ENCODE results near the gene PRDX2.
A peak's percentile ranks its signal among the peaks of the same experiment; 100 is the strongest.

Gene PRDX2

DNA sequence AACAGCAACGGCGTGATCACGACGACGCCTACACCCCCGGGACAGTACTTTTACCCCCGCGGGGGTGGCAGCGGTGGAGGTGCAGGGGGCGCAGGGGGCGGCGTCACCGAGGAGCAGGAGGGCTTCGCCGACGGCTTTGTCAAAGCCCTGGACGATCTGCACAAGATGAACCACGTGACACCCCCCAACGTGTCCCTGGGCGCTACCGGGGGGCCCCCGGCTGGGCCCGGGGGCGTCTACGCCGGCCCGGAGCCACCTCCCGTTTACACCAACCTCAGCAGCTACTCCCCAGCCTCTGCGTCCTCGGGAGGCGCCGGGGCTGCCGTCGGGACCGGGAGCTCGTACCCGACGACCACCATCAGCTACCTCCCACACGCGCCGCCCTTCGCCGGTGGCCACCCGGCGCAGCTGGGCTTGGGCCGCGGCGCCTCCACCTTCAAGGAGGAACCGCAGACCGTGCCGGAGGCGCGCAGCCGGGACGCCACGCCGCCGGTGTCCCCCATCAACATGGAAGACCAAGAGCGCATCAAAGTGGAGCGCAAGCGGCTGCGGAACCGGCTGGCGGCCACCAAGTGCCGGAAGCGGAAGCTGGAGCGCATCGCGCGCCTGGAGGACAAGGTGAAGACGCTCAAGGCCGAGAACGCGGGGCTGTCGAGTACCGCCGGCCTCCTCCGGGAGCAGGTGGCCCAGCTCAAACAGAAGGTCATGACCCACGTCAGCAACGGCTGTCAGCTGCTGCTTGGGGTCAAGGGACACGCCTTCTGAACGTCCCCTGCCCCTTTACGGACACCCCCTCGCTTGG, 9.3 kb downstream of the PRDX2 start:
- peak; percentile 80 for DNase-seq (ENCODE audit: low read depth)

DNA sequence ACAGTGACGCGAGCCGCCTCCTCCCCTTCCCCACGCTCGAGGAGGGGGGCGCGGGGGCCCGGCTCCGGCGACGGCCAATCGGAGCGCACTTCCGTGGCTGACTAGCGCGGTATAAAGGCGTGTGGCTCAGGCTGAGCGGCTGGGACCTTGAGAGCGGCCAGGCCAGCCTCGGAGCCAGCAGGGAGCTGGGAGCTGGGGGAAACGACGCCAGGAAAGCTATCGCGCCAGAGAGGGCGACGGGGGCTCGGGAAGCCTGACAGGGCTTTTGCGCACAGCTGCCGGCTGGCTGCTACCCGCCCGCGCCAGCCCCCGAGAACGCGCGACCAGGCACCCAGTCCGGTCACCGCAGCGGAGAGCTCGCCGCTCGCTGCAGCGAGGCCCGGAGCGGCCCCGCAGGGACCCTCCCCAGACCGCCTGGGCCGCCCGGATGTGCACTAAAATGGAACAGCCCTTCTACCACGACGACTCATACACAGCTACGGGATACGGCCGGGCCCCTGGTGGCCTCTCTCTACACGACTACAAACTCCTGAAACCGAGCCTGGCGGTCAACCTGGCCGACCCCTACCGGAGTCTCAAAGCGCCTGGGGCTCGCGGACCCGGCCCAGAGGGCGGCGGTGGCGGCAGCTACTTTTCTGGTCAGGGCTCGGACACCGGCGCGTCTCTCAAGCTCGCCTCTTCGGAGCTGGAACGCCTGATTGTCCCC, 10.1 kb downstream of the PRDX2 start, which contains the start of gene JUNB:
JUNB (plus strand) TSS at position 142 of the 706 bp plus-strand sequence; CDS start at position 428, 286 bp downstream.
- DNase-seq (ENCODE audit: low read depth): peak; percentile 97

- DNase-seq (ENCODE audit: low read depth): no peak
These were observed 10.8 kb downstream of the PRDX2 start for GRCh38 chr19:12790628-12791344.

GRCh38 chr19:12789904-12790619, 11.5 kb downstream of the PRDX2 start:
- peak; percentile 75 for DNase-seq (ENCODE audit: low read depth)

DNA sequence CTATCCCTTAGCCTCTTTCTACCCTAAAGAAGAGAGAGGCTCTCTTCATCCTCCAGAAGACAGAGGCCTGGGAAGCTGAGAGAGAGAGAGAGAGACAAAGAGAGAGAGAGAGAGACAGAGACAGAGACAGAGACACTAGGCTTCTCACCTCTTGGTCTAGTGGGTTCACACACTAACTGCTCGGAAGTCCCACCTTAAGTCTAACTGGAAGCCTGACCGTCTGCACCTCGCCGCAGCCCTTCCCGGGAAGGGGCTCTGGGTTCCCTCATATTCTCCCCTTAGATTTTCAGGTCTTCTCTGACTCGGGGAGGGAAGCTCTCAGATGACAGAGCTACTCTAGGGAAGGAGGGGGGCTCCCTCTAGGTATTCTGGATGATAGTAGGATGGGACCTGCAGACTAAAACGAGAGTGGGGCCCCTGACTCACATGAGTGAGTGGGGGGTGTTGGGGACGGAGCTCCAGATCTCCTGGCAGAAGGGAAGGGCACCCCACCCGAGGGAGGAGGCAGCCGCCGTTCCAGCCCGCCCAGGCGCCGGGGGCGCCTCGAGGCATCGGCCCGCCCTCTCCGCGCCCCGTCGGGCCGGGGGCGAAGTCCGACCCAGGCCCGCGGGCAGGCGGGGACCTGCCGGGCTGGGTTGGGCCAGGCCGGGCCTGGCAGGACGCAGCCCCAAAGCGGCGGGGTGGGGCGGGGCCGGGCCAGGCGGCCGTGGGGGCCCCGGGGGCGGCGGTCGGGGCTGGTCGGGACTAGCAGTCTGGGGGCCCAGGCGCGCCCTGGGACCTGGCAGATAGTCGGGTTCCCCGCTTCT, 12.3 kb downstream of the PRDX2 start:
- DNase-seq (ENCODE audit: low read depth): no peak

DNA sequence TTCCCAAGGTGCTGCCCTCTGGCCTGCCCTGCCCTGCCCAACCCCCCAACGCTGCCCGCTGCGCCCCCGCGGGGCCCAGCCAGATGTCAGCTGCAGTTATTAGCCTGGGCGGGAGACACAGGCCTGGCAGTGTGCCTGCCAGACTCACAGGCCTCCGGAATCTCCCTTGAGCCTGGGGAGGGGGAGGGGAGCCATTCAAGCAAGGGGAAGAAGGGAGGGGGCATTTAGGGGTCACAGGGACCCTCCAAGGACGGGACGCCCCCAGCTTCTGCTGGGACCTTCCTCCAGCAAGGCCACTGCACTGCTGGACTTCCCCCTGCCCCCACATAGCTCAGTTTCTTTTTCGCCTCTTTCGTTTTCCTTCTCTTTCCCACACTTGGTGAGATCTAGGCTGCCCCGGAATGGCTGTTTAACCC, 12.9 kb downstream of the PRDX2 start:
- DNase-seq (ENCODE audit: low read depth): no peak

- DNase-seq (ENCODE audit: low read depth): no peak
These were observed 13.4 kb downstream of the PRDX2 start for GRCh38 chr19:12788042-12788681.

DNA sequence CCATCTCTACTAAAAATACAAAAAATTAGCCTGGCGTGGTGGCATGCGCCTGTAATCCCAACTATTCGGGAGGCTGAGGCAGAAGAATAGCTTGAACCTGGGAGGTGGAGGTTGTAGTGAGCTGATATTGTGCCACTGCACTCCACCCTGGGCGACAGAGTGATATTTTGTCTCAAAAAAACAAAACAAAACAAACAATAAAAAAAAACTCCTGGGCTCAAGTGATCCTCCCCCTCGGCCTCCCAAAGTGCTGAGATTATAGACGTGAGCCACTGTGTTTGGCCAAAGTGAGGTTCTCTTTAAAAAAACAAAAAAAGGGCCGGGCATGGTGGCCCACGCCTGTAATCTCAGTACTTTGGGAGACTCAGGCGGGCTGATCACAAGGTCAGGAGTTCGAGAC, 14.1 kb downstream of the PRDX2 start:
- no peak for DNase-seq (ENCODE audit: low read depth)

DNA sequence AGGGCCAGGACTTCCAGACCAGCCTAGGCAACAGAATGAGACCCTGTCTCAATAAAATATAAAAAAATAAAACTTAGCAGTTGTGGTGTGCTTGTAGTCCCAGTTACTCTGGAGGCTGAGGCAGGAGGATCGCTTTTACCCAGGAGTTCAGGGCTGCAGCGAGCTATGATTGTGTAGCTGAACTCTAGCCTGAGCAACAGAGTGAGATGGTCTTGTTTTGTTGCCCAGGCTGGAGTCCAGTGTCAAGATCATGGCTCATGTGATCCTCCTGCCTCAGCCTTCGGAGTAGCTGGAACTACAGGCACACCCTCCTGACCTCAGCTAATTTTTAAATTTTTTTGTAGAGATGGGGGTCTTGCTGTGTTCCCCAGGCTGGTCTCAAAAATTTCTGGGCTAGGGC, 14.6 kb downstream of the PRDX2 start:
- DNase-seq (ENCODE audit: low read depth): no peak

GRCh38 chr19:12786141-12786870, 15.3 kb downstream of the PRDX2 start:
- DNase-seq (ENCODE audit: low read depth): no peak

- no peak for DNase-seq (ENCODE audit: low read depth)
These were observed 16.1 kb downstream of the PRDX2 start for GRCh38 chr19:12785431-12786031.

DNA sequence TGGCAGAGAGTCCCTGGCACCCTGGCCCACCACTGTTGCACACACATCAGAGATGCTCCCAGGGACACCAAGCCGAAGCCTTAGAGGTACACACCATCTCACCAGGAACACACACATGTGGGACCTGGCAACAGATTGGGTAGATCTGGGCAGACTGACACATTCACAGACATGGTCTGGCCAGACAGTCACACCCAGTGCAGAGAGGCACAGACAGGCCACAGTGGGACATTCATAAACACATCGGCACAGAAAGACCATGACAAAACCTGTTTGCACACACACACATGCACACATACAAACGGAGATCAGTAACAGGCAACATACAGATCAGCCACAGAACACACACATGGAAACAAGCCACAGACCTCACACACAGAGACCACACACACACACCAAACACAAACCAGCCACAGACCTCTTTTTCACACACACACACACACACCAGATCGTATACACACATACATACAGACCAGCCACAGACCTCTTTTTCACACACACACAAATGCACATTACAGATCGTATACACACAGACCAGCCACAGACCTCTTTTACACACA, 16.6 kb downstream of the PRDX2 start:
- DNase-seq (ENCODE audit: low read depth): no peak

DNA sequence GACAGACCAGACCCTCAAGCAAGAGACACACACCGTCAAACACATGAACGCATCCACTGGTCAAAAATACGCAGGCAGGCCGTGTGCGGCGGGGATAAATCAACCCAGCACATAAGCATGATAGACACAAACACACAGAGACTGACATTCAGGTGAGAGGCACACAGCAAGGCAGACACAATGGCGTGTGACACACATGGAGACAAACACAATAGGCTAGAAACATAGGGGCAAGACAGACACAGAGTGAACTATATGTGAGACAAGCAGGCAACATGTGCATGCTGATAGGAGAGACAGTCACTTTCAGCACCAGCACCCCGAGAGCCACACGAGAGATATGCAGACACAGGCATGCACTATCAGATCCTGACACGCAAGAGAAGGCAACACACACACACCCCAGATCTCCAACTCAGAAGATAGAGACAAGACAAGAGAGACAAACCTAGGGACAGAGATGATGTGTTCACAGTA, 17.2 kb downstream of the PRDX2 start:
- no peak for DNase-seq (ENCODE audit: low read depth)

DNA sequence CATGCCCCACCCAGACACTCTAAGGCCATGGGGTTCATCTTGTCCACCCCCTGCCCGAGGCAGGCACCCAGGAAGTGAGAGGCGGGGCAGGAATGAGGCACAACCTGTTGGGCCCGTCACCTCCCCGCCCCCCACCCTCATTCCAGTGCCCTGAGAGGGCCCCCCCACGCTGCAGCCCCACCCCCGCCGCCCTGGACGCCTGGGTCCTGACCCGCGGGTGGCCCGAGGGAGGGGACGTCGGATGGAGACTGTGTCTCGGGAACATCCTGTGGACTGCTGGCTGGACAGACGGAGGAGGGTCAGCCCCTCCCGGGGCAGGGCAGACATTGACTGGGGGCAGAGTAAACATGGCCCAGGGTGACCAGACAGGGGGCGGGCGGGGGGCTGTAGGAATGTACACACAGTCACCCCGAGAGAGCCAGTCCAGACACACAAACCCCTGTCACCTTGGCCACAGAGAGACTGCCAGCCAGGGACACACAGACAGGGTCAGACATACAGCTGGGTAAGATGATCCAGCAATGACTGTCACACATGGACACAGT, 17.7 kb downstream of the PRDX2 start:
- DNase-seq (ENCODE audit: low read depth): no peak

GRCh38 chr19:12783291-12783848, 18.2 kb downstream of the PRDX2 start:
- DNase-seq (ENCODE audit: low read depth): no peak

- DNase-seq (ENCODE audit: low read depth): peak; percentile 92
These were observed 18.9 kb downstream of the PRDX2 start for GRCh38 chr19:12782424-12783290.

GRCh38 chr19:12782174-12782423, 19.5 kb downstream of the PRDX2 start:
- DNase-seq (ENCODE audit: low read depth): no peak
